ENCODE measurements around the gene NSMCE1. TPM values are rescaled to one million over a fixed set of nuclear protein-coding genes. Genes with fewer than 3 reads are reported as not detected.

NSMCE1 gene
- 118 and 205 TPM in 2 replicates for total RNA-seq (ENCODE audit: low replicate concordance)

DNA sequence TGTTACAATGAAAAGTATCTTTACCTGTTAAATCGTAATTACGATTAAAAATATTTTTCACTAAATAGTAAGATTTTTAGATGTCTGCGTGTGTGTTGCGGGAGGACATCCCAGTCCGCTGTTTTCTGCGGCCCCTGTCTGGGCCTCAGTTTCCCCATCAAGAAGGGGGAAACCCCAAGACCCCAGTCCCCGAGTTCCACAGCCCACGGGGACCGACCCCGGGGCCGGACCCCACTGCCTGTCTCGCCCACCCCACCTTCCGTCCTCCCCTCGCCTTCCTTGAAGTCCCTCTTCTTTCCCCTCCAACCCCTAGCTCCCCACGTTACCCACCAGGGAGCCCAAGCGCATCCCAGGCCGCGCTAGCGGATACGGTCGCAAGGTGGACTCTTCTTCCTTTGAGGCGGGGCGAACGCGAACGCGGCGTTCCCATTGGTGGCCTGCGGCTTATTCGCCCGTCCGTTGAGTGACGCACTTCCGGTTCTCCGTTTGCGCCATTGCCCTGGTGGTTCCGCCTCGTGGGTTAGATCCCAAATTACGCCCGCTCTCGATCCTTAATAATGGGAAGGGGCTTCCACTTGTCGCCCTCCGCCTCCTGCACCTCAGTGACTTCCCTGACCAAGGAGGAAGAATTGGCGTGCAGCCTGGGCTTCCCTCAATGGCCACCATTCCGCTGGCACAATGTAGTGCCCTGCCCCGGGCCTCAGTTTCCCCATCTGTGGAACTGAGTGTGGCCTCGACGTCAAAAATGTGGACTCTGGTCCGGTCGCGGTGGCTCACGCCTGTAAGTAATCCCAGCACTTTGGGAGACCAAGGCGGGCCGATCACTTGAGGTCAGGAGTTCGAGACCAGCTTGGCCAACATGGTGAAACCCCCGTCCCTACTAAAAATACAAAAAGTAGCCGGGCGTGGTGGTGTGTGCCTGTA is at the start of gene NSMCE1:
NSMCE1 (minus strand) TSS at position 397 of the 924 bp plus-strand sequence. CDS start 11,202 bp downstream, outside the sequence.

DNA sequence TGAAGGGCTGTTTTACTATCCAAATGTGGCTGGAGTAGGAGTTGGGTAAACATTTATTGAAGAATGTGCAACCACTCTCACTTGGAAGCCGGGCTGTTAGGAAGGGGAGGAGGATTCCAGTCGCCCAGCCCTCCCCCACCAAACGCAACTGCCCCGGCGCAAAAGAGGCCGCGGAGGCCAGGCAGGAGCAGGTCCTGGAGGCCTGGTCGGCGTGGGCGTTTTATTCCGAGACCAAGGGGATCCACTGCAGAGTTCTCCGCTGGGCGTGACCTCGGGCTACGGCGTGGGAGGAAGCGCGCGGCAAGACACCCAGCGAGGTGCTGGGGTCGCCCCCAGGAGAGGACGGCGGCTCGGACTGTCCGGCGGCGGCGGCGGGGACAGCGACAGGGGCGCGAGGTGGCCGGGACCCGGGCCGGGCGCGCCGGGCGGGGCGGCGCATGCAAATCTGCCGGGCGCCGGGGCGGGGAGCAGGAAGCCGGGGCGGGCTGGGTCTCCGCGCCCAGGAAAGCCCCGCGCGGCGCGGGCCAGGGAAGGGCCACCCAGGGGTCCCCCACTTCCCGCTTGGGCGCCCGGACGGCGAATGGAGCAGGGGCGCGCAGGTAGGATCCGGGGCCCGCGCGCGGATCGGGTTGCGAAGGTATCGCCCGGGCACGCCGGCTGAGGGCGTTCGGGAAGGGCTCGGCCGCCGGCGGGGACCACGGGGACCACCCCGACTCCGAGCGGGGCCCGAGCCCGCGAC is 45.0 kb upstream of the NSMCE1 start, which contains the start of gene IL4R:
IL4R (plus strand) TSS at position 553 of the 739 bp plus-strand sequence. CDS start 26,230 bp downstream, outside the sequence.

DNA sequence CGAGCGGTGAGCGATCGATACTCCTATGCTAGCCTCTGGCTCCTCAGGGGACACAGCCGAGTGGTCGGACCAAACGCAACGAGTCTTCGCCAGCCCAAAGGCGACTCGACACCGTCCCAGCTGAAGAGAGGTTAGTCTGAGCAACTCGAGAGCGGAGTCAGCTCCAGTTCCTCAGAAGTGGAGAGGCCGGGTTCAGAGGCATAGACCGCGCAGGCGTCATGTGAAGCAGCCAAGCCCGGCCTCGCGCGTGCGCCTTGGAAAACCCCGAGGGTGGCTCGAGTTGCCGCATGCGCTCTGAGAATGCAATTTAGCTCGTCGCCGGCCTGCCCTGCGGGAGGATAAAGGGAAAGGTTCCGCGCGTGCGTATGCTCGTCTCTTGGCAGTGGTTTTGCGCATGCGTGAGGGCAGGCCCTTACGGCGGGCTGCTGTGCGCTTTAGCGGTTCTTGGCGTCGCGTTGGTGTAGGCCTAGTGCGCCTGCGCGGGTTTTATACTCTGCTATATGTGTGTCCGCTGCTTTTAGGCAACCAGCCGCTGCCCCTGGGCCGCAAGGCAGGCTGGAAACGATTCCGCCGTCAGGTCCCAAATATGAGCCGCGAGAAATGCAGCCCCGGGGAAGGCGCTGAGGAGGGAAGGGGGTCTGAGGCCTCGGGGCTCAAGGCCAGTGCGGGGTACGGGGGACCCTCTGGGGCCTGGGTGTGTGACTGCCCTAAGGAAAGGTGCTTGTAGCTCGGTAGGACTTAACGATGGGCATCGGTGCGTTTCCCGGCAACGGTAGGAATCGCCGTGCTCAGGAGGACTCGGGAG is 64.9 kb downstream of the NSMCE1 start, which contains the start of gene KDM8:
KDM8 (plus strand) TSS at position 20 of the 805 bp plus-strand sequence. CDS start 6,598 bp downstream, outside the sequence.

Other genes starting within 250 kb of the NSMCE1 start
- gene C16orf82, start 201.8 kb downstream of the NSMCE1 start, total RNA-seq (ENCODE audit: low replicate concordance) = not detected in 2 replicates
- gene KDM8, start 65.2 kb downstream of the NSMCE1 start, total RNA-seq (ENCODE audit: low replicate concordance) = 1.2 and 4.1 TPM in 2 replicates
- gene IL4R, start 45.2 kb upstream of the NSMCE1 start, total RNA-seq (ENCODE audit: low replicate concordance) = 13.0 and 41.9 TPM in 2 replicates
- under 0.01 and 1.9 TPM in 2 replicates for gene IL21R, start 133.4 kb upstream of the NSMCE1 start, total RNA-seq (ENCODE audit: low replicate concordance)

All from smooth muscle cell of the coronary artery (primary cell).